Fibroblast of skin of right quadriceps (primary cell): ENCODE measurements around the gene NCKAP5.
"Not testable (repeated sequence)": the region's sequence is repeated elsewhere in the genome, so short reads cannot be mapped to it uniquely, and the experiment has no call there.

Experiments used
- DNase-seq: peaks from one replicate; pipeline ENCODE4 v3.0.0-alpha.2; 2013

The NCKAP5 gene

GRCh38 chr2:133492719-133493380 lies 75.4 kb downstream of the NCKAP5 start:
- no peak for DNase-seq

DNA sequence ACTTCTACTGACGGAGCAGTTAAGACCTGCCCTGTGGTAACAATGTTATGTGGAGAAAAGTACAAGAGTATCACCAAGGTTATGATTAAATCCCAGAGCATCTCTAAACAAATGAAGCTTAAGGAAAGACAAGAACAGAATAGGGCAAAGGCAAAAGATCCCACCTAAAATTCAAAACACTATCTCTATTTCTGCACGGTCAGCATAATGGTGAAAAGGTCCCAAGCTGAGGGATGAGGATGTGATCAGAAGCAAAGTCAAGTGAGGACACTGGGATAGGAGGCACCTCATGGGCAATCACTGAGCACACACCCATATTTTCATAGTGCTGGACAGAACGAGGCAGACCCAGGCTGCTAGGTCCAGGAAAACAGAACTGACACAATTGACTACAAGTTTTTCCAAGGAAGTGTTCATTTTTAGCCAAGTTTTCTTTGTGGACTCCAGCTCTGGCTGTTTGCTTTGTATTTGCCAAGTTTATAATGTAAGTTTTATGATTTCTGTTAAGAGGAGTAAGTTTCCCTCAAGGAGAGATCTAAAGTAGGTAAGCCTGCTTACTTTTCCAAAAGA lies 77.8 kb downstream of the NCKAP5 start:
- DNase-seq = no peak

DNA sequence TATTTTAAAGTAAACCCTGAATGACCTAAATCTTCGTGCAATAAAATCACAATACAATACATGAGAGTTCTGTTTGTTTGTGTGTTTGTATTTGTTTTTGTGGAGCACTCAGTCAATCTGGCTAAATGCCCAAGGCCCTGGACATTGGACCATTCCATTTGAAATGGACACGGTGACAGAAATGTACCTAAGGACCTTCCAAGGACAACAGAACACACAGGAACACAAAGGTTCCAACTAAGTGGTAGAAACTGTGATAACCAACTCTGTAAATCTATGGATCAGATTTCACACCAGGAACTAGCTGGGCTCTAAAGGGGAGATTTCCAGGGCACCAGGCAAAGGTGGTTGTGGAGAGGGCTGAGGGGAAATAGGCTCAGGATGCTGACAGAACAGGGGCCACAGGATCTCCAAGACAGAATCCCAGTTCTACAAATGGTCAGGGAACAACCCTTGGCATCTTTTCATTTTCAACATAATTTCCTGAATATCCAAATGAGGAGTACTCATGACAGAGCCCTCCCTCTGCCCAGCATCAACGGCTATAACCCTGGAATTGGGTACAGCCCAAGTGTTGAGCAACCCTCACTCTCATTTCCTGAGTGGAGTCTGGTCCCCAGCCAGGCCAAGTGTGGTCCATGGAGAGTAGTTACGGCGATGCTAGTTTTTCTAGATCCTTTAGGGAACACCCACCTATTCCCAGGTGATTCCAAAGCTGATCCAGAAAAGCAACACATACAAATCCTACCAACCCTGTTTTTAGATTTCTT lies 78.4 kb downstream of the NCKAP5 start:
- DNase-seq = peak; percentile 24

- no peak for DNase-seq
Measured at GRCh38 chr2:133489146-133489545, 79.1 kb downstream of the NCKAP5 start.

GRCh38 chr2:133486771-133487191 lies 81.5 kb downstream of the NCKAP5 start:
- no peak for DNase-seq

DNA sequence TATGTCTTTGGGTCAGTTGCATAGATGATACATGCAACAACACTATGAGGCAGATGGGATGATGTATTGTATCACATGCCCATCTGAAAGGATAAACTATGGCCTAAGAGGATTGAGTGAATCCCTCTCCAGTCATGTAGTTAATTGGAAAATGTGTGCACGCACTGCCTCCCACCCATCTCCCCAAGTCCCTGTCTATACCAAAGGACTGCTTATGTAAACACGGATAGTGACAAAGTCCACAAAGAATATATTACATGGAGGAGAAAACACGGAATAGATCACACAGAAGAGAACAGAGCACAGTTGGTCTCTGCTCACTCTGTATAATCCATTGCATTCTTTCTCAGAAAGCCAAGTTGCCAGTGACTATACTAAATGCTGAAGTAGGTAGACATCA lies 82.4 kb downstream of the NCKAP5 start:
- DNase-seq = no peak

DNA sequence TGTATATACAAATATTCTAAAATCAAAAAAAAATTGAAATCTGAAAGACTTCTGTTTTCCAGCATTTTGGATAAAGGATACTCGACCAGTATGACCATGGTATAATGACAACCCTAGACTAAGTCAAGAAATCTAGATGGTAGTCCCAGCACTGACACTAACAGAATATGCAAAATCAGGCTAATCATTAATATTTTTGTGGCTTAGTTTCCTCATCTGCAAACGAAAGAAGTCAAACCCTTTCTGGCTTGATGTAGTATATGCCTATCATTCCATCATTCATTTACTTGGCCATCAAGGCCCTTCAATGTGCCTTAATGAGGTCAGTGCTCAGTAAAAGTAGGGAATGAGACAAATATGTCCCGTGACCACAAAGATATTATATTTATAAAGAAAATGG lies 83.5 kb downstream of the NCKAP5 start:
- no peak for DNase-seq

DNA sequence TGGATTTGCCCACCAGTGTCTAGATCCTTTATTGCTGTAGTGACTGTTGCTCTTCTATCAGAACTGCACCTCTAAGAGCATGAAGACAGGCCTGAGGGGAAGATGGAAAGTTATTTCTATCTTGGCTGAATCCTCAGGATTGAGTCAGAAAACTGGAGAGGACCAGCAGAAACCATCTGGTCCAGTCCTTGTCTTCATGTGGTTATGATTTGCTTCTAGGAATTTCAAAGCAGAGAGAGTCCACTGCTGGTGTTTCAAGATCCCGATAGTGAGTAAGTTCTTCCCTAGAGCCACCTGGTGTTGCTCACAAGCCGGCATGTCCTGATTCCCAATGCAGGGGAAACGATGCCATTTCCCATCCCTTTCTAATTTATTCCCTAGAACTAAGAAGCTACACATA lies 84.2 kb downstream of the NCKAP5 start:
- peak; percentile 57 for DNase-seq

- DNase-seq = no peak
Measured at GRCh38 chr2:133483181-133483580, 85.1 kb downstream of the NCKAP5 start.

GRCh38 chr2:133480707-133481429 lies 87.4 kb downstream of the NCKAP5 start:
- no peak for DNase-seq

DNA sequence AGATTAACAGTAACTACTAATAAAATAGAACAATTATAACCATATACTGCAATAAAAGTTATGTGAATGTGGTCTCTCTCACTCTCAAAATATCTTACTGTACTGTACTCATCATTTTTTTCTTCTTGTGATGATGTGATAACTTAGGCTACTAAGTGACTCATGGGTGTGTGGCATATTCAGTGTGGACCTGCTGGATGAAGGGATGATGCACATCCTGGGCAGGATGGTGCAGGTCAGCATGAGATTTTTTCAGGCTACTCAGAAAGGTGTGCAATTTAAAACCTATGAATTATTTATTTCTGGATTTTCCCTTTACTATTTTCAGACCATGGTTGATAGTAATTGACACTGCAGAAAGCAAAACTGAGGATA lies 90.7 kb downstream of the NCKAP5 start:
- DNase-seq = peak; percentile 31

GRCh38 chr2:133476931-133477615 lies 91.2 kb downstream of the NCKAP5 start:
- DNase-seq = no peak

DNA sequence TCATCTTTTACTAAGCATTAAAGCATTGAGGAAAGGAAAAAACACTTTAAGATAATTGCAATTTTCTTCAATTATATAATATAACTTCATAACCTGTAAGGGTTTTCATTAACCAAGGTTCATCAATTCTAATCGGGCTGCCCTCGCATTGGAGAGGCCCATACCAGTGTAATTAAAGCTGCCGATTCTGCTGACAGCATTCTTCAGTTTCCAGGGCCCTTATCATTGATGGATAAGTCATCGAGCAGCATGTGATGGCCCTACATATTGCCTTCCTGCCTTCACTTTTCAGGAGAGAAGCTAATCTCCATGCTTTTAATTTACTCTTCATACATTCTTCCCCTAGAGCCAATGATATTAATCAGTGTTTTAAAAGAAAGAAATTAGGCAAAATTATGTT lies 92.0 kb downstream of the NCKAP5 start:
- no peak for DNase-seq

DNA sequence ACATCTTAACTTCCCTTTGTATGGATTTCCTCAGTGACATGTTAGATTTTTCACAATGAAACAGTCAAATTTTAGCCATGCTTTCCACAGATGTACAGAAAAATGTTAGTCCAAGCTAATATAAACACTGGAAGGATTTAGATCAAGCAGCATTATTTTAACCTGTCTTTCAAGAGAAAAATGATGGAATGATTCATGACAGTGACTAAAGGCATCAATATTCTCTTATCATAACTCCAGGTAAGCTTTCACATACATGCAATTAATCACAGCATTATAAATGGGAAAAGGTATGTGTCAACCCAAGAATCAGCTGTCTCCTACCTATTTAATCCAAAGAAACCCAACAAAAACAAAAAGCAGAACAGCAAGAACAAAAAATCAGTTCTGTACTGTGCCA lies 92.7 kb downstream of the NCKAP5 start:
- DNase-seq = no peak

DNA sequence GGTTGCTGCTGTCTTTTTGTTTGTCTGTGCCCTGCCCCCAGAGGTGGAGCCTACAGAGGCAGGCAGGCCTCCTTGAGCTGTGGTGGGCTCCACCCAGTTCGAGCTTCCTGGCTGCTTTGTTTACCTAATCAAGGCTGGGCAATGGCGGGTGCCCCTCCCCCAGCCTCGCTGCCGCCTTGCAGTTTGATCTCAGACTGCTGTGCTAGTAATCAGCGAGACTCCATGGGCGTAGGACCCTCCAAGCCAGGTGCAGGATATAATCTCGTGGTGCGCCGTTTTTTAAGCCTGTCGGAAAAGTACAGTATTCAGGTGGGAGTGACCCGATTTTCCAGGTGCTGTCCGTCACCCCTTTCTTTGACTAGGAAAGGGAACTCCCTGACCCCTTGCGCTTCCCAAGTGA lies 97.8 kb downstream of the NCKAP5 start:
- DNase-seq = not testable (repeated sequence)

GRCh38 chr2:133462811-133463210 lies 105.5 kb downstream of the NCKAP5 start:
- no peak for DNase-seq

GRCh38 chr2:133461484-133461883 lies 106.8 kb downstream of the NCKAP5 start:
- DNase-seq = no peak

DNA sequence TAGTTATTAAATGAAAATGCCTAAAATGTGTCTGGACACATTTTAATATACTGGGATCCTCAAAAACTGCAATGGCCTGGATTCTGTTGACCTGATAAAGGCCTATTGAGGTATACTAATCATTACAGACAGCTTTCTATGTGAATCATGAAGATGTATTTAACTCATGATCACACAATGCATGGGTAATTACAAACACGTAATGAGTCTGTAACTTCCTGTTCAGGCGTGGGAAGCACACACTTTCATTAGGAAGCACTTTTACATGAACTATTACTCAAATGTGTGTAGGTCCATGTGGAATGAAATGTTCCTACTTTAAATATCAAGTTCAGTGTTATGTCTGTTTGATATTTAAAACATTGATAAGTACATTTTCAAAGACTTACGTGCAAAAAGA lies 108.7 kb downstream of the NCKAP5 start:
- peak; percentile 34 for DNase-seq

DNA sequence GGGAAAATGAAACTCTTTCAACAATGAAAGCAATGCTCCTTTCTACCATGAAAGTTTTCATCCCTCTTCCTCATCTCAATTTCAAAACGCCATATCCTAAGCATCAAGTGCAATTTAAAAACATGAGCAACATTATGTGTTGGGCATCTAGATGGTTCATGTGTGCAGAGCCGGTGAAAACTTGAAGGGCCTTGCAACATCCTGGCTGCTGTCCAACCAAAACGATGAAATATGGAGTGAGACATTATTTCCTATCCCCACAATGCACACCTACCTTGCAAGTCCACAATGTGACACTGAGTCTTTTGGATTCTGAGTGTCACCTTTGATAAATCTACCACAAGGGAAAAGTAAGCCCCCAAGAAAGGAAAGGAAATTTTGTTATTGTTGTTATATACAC lies 110.0 kb downstream of the NCKAP5 start:
- peak; percentile 29 for DNase-seq

GRCh38 chr2:133457861-133458260 lies 110.4 kb downstream of the NCKAP5 start:
- no peak for DNase-seq

DNA sequence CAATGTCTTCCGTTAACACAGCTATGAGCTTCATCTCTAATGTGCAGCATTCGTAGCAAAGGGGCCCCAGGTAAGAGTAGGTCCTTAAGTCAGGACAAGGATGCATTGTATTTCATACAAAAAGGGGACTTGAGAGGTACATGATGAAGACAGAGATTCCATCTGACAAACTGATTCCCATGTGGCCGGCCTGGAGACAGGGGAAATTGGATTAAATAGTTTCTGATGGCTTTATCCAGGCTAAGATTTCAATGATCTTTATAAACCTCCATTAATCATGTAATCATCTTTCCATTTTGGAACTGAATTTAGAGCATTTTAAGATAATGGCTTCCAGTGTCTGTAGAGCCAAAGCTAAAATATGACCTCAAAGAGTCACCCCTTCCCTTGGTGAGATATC lies 111.3 kb downstream of the NCKAP5 start:
- DNase-seq = no peak

DNA sequence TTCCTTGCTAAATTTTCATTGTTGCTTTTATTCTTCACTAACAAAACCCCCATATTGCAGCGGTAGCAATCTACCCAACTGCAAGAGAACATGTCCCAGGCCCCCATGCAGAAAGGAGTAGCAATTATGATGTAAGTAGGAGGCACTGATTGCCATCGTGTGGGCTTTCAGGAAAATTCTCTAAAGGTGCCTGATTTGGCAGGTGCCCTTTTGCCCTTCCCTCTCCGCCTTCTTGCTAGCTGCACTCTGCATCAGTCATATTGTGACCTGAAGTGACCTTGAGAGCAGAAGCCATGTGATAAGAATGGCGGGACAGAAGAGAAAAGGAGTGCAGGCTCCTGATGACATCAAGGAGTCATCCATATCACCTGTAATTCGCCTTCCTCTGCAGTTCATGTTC lies 112.1 kb downstream of the NCKAP5 start:
- DNase-seq = no peak

GRCh38 chr2:133453032-133453431 lies 115.2 kb downstream of the NCKAP5 start:
- DNase-seq = no peak
